Endothelial cell (in vitro differentiated cells): ENCODE measurements around the gene AZI2. TPM values are rescaled to one million over a fixed set of nuclear protein-coding genes. Genes with fewer than 3 reads are reported as not detected.

Source experiments
- DNase-seq: peaks from one replicate; pipeline ENCODE4 v3.0.0; 2021; ENCODE audit warnings: low spot score
- H3K27ac Mint-ChIP-seq: one replicate; pipeline ENCODE4 v1.8.0; 2021; ENCODE audit warnings: mixed read lengths, inconsistent platforms; ENCODE audit not compliant: unreplicated experiment
- H3K27me3 Mint-ChIP-seq: one replicate; pipeline ENCODE4 v1.8.0; 2021; ENCODE audit warnings: mild to moderate bottlenecking, moderate library complexity, mixed read lengths, inconsistent platforms; ENCODE audit not compliant: unreplicated experiment
- H3K36me3 Mint-ChIP-seq: one replicate; pipeline ENCODE4 v1.8.0; 2021; ENCODE audit warnings: mild to moderate bottlenecking, low read depth, mixed read lengths, inconsistent platforms; ENCODE audit not compliant: unreplicated experiment
- H3K4me1 Mint-ChIP-seq: one replicate; pipeline ENCODE4 v1.8.0; 2021; ENCODE audit warnings: mild to moderate bottlenecking, mixed read lengths, inconsistent platforms; ENCODE audit not compliant: unreplicated experiment
- H3K4me3 Mint-ChIP-seq: one replicate; pipeline ENCODE4 v1.8.0; 2021; ENCODE audit warnings: mild to moderate bottlenecking, mixed read lengths, inconsistent platforms; ENCODE audit not compliant: unreplicated experiment
- H3K9me3 Mint-ChIP-seq: one replicate; pipeline ENCODE4 v1.8.0; 2021; ENCODE audit warnings: mixed read lengths, inconsistent platforms; ENCODE audit not compliant: unreplicated experiment
- total RNA-seq: library from RNA; stranded (reverse); fragmentation: NEBNext Ultra II Directional; extraction: Animal tissue kit (Norgen Biotek cat#: 25700); gene quantifications from one replicate; pipeline ENCODE4 v1.2.1, GENCODE V29; 2021; ENCODE audit not compliant: unreplicated experiment
- TF ChIP-seq, protein P1 (sequence below): fragments of 200-600 bp; sonication (generic); IDR thresholded peaks from one replicate; pipeline ENCODE4 v1.5.0; 2021; ENCODE audit warnings: antibody characterized with exemption; ENCODE audit not compliant: unreplicated experiment

The AZI2 gene
- total RNA-seq, 1 donor from 2014 or later: 50.2 TPM

DNA sequence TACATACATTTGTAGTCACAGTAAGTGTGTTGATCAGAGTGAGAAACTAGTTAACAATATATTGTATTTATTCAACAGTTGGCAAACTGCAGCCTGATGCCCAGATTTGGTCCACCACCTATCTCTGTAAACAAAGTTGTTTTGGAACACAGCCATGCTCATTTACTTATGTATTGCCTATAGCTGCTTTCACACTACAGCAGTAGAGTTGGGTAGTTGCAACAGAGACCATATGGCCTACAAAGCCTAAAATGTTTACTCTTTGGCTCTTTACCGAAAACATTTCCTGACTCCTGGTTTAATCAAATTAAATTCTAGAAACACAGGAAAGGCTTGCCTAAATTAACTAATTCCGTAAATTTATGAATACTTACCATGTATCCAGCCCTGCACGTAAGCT lies 67.8 kb downstream of the AZI2 start:
- no peak for DNase-seq
- TF ChIP-seq, protein P1, sequence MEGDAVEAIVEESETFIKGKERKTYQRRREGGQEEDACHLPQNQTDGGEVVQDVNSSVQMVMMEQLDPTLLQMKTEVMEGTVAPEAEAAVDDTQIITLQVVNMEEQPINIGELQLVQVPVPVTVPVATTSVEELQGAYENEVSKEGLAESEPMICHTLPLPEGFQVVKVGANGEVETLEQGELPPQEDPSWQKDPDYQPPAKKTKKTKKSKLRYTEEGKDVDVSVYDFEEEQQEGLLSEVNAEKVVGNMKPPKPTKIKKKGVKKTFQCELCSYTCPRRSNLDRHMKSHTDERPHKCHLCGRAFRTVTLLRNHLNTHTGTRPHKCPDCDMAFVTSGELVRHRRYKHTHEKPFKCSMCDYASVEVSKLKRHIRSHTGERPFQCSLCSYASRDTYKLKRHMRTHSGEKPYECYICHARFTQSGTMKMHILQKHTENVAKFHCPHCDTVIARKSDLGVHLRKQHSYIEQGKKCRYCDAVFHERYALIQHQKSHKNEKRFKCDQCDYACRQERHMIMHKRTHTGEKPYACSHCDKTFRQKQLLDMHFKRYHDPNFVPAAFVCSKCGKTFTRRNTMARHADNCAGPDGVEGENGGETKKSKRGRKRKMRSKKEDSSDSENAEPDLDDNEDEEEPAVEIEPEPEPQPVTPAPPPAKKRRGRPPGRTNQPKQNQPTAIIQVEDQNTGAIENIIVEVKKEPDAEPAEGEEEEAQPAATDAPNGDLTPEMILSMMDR: no peak
- no peaks in the 10 kb centered on the region for H3K9me3 Mint-ChIP-seq
- H3K27ac Mint-ChIP-seq: no peak overlapping the region
- H3K36me3 Mint-ChIP-seq: no peaks in the 10 kb centered on the region
- H3K27me3 Mint-ChIP-seq: peaks cover 2% of the 10 kb centered on the region
- H3K4me3 Mint-ChIP-seq: no peak overlapping the region
- H3K4me1 Mint-ChIP-seq: peaks cover 2% of the 10 kb centered on the region

DNA sequence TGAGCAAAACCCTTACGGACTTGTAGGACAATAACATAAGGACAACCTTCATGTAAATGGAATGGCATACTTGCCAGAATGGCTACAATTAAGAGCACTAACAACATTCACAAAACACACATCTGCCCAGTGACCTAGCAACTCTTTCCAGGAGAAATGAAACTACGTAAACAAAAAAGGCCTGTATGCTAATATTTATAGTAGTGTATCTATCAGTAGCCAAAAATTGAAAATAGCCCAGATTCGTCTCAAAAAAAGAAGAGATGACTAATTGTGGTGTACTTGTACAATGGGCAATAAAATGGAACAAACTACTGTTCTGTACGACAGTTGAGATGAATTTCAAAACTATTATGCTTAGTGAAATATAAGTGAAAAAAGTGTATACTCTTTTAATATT lies 68.9 kb downstream of the AZI2 start:
- DNase-seq: no peak
- H3K27me3 Mint-ChIP-seq: peaks cover 2% of the 10 kb centered on the region
- no peak overlapping the region for H3K4me3 Mint-ChIP-seq
- peaks cover 2% of the 10 kb centered on the region for H3K4me1 Mint-ChIP-seq
- no peaks in the 10 kb centered on the region for H3K9me3 Mint-ChIP-seq
- TF ChIP-seq, protein P1: no peak
- H3K36me3 Mint-ChIP-seq: peaks cover 3% of the 10 kb centered on the region
- H3K27ac Mint-ChIP-seq: no peak overlapping the region

DNA sequence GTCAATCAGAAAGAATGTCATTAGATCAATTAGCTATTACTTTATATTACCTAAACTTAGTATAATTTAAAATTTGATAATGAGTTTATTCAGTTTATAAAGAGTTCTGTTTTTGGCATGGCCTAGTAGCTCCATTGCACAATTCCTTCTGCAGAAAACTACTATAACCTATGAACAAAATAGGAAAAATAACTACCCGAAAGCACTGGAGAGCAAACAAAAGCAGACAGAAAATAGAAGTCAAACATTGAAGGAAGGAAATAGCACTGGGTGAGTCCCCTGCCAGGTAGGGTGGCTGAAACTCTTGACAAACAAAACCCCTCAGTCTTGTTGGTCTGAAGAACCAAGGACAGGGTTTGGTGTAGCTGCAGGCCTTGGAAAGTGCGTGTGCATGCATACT lies 69.7 kb downstream of the AZI2 start:
- no peak for DNase-seq
- H3K4me3 Mint-ChIP-seq: no peak overlapping the region
- peaks cover 2% of the 10 kb centered on the region for H3K27me3 Mint-ChIP-seq
- no peaks in the 10 kb centered on the region for H3K9me3 Mint-ChIP-seq
- no peak overlapping the region for H3K27ac Mint-ChIP-seq
- TF ChIP-seq, protein P1: no peak
- peaks cover 8% of the 10 kb centered on the region for H3K36me3 Mint-ChIP-seq
- peaks cover 6% of the 10 kb centered on the region for H3K4me1 Mint-ChIP-seq

DNA sequence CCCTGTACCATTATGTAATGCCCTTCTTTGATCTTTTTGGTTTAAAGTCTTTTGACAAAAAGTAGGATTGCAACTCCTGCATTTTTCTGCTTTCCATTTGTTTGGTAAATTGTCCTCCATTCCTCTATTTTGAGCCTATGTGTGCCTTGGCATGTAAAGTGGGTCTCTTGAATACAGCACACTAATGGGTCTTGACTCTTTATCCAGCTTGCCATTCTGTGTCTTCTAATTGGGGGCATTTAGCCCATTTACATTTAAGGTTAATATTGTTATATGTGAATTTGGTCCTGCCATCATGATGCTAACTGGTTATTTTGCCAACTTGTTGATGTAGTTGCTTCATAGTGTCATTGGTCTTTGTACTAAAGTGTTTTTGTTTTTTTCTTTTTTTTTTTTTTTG lies 74.8 kb downstream of the AZI2 start:
- Mint-ChIP-seq H3K27me3 (peaks cover 3% of the 10 kb centered on the region), H3K9me3 (peaks cover 10% of the 10 kb centered on the region), H3K4me1 (peaks cover 4% of the 10 kb centered on the region), H3K4me3 (no peak overlapping the region), H3K36me3 (peaks cover 34% of the 10 kb centered on the region), H3K27ac (no peak overlapping the region)
- TF ChIP-seq, protein P1: no peak
- DNase-seq: no peak

Other genes starting within 250 kb of the AZI2 start
- gene CMC1, start 107.2 kb downstream of the AZI2 start, total RNA-seq: 8.9 TPM
- 0.80 TPM for gene ZCWPW2, start 103 bp downstream of the AZI2 start, total RNA-seq